H1 (cell line): Measurements from ENCODE around the gene SPOP. TPM values are rescaled to one million over a fixed set of nuclear protein-coding genes. Genes with fewer than 3 reads are reported as not detected.

ENCODE experiments used
- CTCF ChIA-PET: fragments of 300-600 bp; sonication (Branson Sonifier 250); formaldehyde crosslinking; loops from one replicate; lab custom pipeline; 2021; ENCODE audit not compliant: partially characterized antibody; lab: Charles Lee
- POLR2A ChIA-PET: fragments of 300-600 bp; sonication (Branson Sonifier 250); formaldehyde crosslinking; loops from one replicate; lab custom pipeline; 2021; ENCODE audit warnings: inconsistent platforms; ENCODE audit not compliant: partially characterized antibody; lab: Charles Lee
- DNase-seq, 2 experiments: peaks; one replicate each; pipeline versions ENCODE4 v3.0.0 to v3.0.0-alpha.2; 2010 to 2022; ENCODE audit warnings: low spot score in 2 of 2, low read depth in 1 of 2, mixed read lengths in 1 of 2
- FAIRE-seq: peaks from 2 replicates; lab custom pipeline; 2011; peaks lifted over from hg19 to GRCh38; lab: Jason Lieb, UNC
- H2AFZ ChIP-seq: 2 replicates; pipeline ENCODE4 v1.8.1; 2012; ENCODE audit warnings: low read length, inconsistent platforms
- H2AK5ac ChIP-seq: 2 replicates; pipeline ENCODE4 v1.6.1; 2013; ENCODE audit warnings: low read depth, low read length
- H2BK120ac ChIP-seq: replicated peaks from 2 replicates; pipeline ENCODE3; 2013; ENCODE audit warnings: low read depth, low read length, inconsistent platforms
- H2BK12ac ChIP-seq: 2 replicates; pipeline ENCODE4 v1.6.1; 2013; ENCODE audit warnings: low read depth, low read length
- H2BK15ac ChIP-seq: 2 replicates; pipeline ENCODE4 v1.6.1; 2013; ENCODE audit warnings: low read length
- H2BK20ac ChIP-seq: 2 replicates; pipeline ENCODE4 v1.6.1; 2013; ENCODE audit warnings: low read length
- H2BK5ac ChIP-seq: 2 replicates; pipeline ENCODE4 v1.6.1; 2013; ENCODE audit warnings: low read depth, low read length
- H3K14ac ChIP-seq: 2 replicates; pipeline ENCODE4 v1.6.1; 2013; ENCODE audit warnings: inconsistent platforms; ENCODE audit not compliant: insufficient read length
- H3K18ac ChIP-seq: 2 replicates; pipeline ENCODE4 v1.6.1; 2013; ENCODE audit warnings: low read length; ENCODE audit errors: extremely low read depth
- H3K23ac ChIP-seq: 2 replicates; pipeline ENCODE4 v1.6.1; 2013; ENCODE audit warnings: inconsistent platforms; ENCODE audit not compliant: insufficient read length
- H3K23me2 ChIP-seq: 2 replicates; pipeline ENCODE4 v1.6.1; 2013; ENCODE audit warnings: low read depth, low read length
- H3K27ac ChIP-seq: 2 replicates; pipeline ENCODE4 v1.6.1; 2011; ENCODE audit warnings: low read depth, low read length, inconsistent platforms
- H3K27me3 ChIP-seq, 4 experiments: replicated peaks in 1 of 4; 1 replicate in 1 of 4; 2 replicates in 3 of 4; pipeline versions ENCODE4 v1.6.1 to v1.8.1; 2011 to 2013; ENCODE audit warnings: low read length in 3 of 4, mild to moderate bottlenecking in 3 of 4, inconsistent platforms in 2 of 4, mixed read lengths in 2 of 4, moderate library complexity in 1 of 4; ENCODE audit not compliant: control insufficient read depth in 3 of 4, insufficient read depth in 3 of 4; ENCODE audit errors: extremely low read depth in 1 of 4
- H3K36me3 ChIP-seq, 4 experiments: 2 replicates each; pipeline versions ENCODE4 v1.6.1 to v1.8.1; 2011 to 2013; ENCODE audit warnings: mild to moderate bottlenecking in 4 of 4, low read length in 3 of 4, moderate library complexity in 2 of 4, control low read depth in 1 of 4, inconsistent platforms in 1 of 4; ENCODE audit not compliant: insufficient read depth in 4 of 4, control insufficient read depth in 2 of 4
- H3K4ac ChIP-seq: replicated peaks from 2 replicates; pipeline ENCODE3; 2013; ENCODE audit warnings: low read length, low read depth, mixed read lengths, inconsistent platforms; ENCODE audit not compliant: insufficient read length
- H3K4me1 ChIP-seq, 4 experiments: replicated peaks in 1 of 4; 1 replicate in 1 of 4; 2 replicates in 3 of 4; pipeline versions ENCODE4 v1.6.1 to v1.8.1; 2011 to 2013; ENCODE audit warnings: low read length in 3 of 4, inconsistent platforms in 2 of 4, mixed read lengths in 1 of 4; ENCODE audit not compliant: insufficient read depth in 4 of 4, control insufficient read depth in 3 of 4
- H3K4me2 ChIP-seq, 2 experiments: 2 replicates each; pipeline versions ENCODE4 v1.6.1 to v1.8.1; 2011 to 2013; ENCODE audit warnings: low read depth in 2 of 2, low read length in 2 of 2, control low read depth in 1 of 2, inconsistent platforms in 1 of 2, mild to moderate bottlenecking in 1 of 2; ENCODE audit not compliant: insufficient read depth in 1 of 2
- H3K4me3 ChIP-seq, 4 experiments: fragments of 200-600, 300-600 bp in 1 of 4; sonication (generic), shearing (Covaris generic), sonication (Bioruptor Twin) in 1 of 4; 2 replicates each; pipeline versions ENCODE4 v1.5.1 to v1.8.1; 2011 to 2016; ENCODE audit warnings: low read length in 4 of 4, low read depth in 3 of 4, control low read depth in 2 of 4, inconsistent platforms in 2 of 4, mild to moderate bottlenecking in 2 of 4, mixed read lengths in 1 of 4, moderate library complexity in 1 of 4; ENCODE audit not compliant: insufficient read depth in 2 of 4; ENCODE audit errors: extremely low read depth in 1 of 4
- H3K56ac ChIP-seq: replicated peaks from 2 replicates; pipeline ENCODE3; 2013; ENCODE audit warnings: low read depth, mild to moderate bottlenecking, mixed read lengths, low read length, inconsistent platforms; ENCODE audit not compliant: insufficient read length
- H3K79me1 ChIP-seq: 2 replicates; pipeline ENCODE4 v1.6.1; 2013; ENCODE audit warnings: low read depth, low read length, control low read depth
- H3K79me2 ChIP-seq, 2 experiments: 2 replicates each; pipeline versions ENCODE4 v1.6.1 to v1.8.1; 2012 to 2013; ENCODE audit warnings: low read length in 2 of 2, mild to moderate bottlenecking in 2 of 2, inconsistent platforms in 1 of 2; ENCODE audit not compliant: insufficient read depth in 2 of 2, control insufficient read depth in 1 of 2
- H3K9ac ChIP-seq, 4 experiments: replicated peaks in 1 of 4; 1 replicate in 1 of 4; 2 replicates in 3 of 4; pipeline versions ENCODE4 v1.6.1 to v1.8.1; 2011 to 2013; ENCODE audit warnings: low read depth in 3 of 4, low read length in 3 of 4, control low read depth in 2 of 4, mild to moderate bottlenecking in 2 of 4, moderate library complexity in 2 of 4, inconsistent platforms in 1 of 4; ENCODE audit errors: extremely low read depth in 1 of 4
- H3K9me3 ChIP-seq, 2 experiments: 2 replicates each; pipeline versions ENCODE4 v1.6.1 to v1.8.1; 2012 to 2013; ENCODE audit warnings: mild to moderate bottlenecking in 2 of 2, moderate library complexity in 2 of 2, control low read depth in 1 of 2, inconsistent platforms in 1 of 2, low read depth in 1 of 2, low read length in 1 of 2, mixed read lengths in 1 of 2; ENCODE audit not compliant: insufficient read depth in 2 of 2
- H4K20me1 ChIP-seq, 2 experiments: replicated peaks in 1 of 2; 2 replicates each; pipeline versions ENCODE3 to v1.8.1; 2011 to 2013; ENCODE audit warnings: inconsistent platforms in 2 of 2, low read length in 2 of 2, mild to moderate bottlenecking in 1 of 2; ENCODE audit not compliant: insufficient read depth in 2 of 2, control insufficient read depth in 1 of 2
- H4K5ac ChIP-seq: 2 replicates; pipeline ENCODE4 v1.6.1; 2013; ENCODE audit warnings: low read length, low read depth, mixed read lengths, inconsistent platforms; ENCODE audit not compliant: insufficient read length
- H4K8ac ChIP-seq: 2 replicates; pipeline ENCODE4 v1.8.0; 2013; ENCODE audit warnings: mild to moderate bottlenecking, moderate library complexity, low read length, inconsistent platforms; ENCODE audit not compliant: insufficient read depth; ENCODE audit errors: extremely low read depth
- H4K91ac ChIP-seq: replicated peaks from 2 replicates; pipeline ENCODE3; 2013; ENCODE audit warnings: low read length, mixed read lengths, inconsistent platforms; ENCODE audit not compliant: insufficient read length
- ASH2L ChIP-seq: fragments of 200-600, 300-600 bp; sonication (generic); IDR thresholded peaks from one replicate; pipeline ENCODE4 v1.7.1; 2017; ENCODE audit warnings: low read length
- BRCA1 ChIP-seq: IDR thresholded peaks from 2 replicates; pipeline ENCODE4 v1.6.1; 2012; ENCODE audit warnings: low read depth, low read length, improper control_type of control experiment
- EGR1 ChIP-seq: IDR thresholded peaks from 2 replicates; pipeline ENCODE4 v1.6.1; 2011; ENCODE audit warnings: low read depth, low read length, borderline replicate concordance
- EZH2 ChIP-seq: fragments of 200-600 bp; sonication (generic); IDR thresholded peaks from 2 replicates; pipeline ENCODE4 v1.7.1; 2012; ENCODE audit warnings: low read depth, mild to moderate bottlenecking, moderate library complexity, low read length, inconsistent platforms; ENCODE audit not compliant: severe bottlenecking
- GTF2F1 ChIP-seq: IDR thresholded peaks from 2 replicates; pipeline ENCODE4 v1.6.1; 2012; ENCODE audit warnings: low read depth, low read length, improper control_type of control experiment, borderline replicate concordance
- HDAC2 ChIP-seq, 2 experiments: fragments of 300-600 bp in 1 of 2; sonication (generic) in 1 of 2; IDR thresholded peaks; 2 replicates each; pipeline ENCODE4 v1.6.1; 2011 to 2012; ENCODE audit warnings: low read depth in 2 of 2, low read length in 2 of 2, mild to moderate bottlenecking in 2 of 2, moderate library complexity in 2 of 2, borderline replicate concordance in 1 of 2, inconsistent platforms in 1 of 2
- HDAC6 ChIP-seq: IDR thresholded peaks from one replicate; pipeline ENCODE4 v1.7.1; 2012; ENCODE audit warnings: low read depth, mild to moderate bottlenecking, inconsistent platforms, low read length, moderate library complexity
- KDM1A ChIP-seq: fragments of 200-600, 300-600 bp; sonication (generic); IDR thresholded peaks from 2 replicates; pipeline ENCODE4 v1.7.1; 2016; ENCODE audit warnings: mild to moderate bottlenecking, low read length, borderline replicate concordance
- MAX ChIP-seq: IDR thresholded peaks from 2 replicates; pipeline ENCODE4 v1.6.1; 2012; ENCODE audit warnings: inconsistent platforms
- RBBP5 ChIP-seq: IDR thresholded peaks from 2 replicates; pipeline ENCODE4 v1.7.1; 2012; ENCODE audit warnings: low read depth, mild to moderate bottlenecking, inconsistent platforms, low read length, moderate library complexity, borderline replicate concordance
- SAP30 ChIP-seq: fragments of 300-600 bp; sonication (generic); IDR thresholded peaks from 2 replicates; pipeline ENCODE4 v1.7.1; 2012; ENCODE audit warnings: low read length, moderate library complexity, mild to moderate bottlenecking, inconsistent platforms; ENCODE audit not compliant: insufficient read depth, insufficient replicate concordance
- SP1 ChIP-seq: IDR thresholded peaks from 2 replicates; pipeline ENCODE4 v1.6.1; 2011; ENCODE audit warnings: low read depth, low read length
- SP2 ChIP-seq: IDR thresholded peaks from 2 replicates; pipeline ENCODE4 v1.6.1; 2012; ENCODE audit warnings: mild to moderate bottlenecking, low read length, inconsistent platforms
- TBP ChIP-seq: IDR thresholded peaks from 2 replicates; pipeline ENCODE4 v1.6.1; 2011; ENCODE audit warnings: low read depth, low read length, improper control_type of control experiment
- WGBS, 2 experiments: shearing (Covaris generic) in 1 of 2; methylation state at CpG; one replicate each; pipeline versions ENCODE4 v1.1.6 to v1.1.7; 2013 to 2015; ENCODE audit warnings: low lambda C conversion rate in 2 of 2, mixed read lengths in 2 of 2, inconsistent platforms in 1 of 2, low coverage in 1 of 2, missing lambda C conversion rate in 1 of 2; ENCODE audit not compliant: insufficient replicate concordance in 2 of 2, insufficient coverage in 1 of 2, insufficient read length in 1 of 2; ENCODE audit errors: extremely low coverage in 1 of 2, missing lambda C conversion rate in 1 of 2; 5-methylcytosine and 5-hydroxymethylcytosine counted together
- polyA plus RNA-seq, 7 experiments: library from polyadenylated mRNA; depleted of rRNA in 3 of 7; stranded (reverse) in 5 of 7; unstranded in 2 of 7; fragments of >200 nt in 5 of 7; fragments of 200-250 nt in 2 of 7; gene quantifications; 1 replicate in 5 of 7; 2 replicates in 1 of 7; 4 replicates in 1 of 7; pipeline versions ENCODE4 v1.2.1 to v1.2.3, GENCODE V29; 2011 to 2013; ENCODE audit warnings: missing spikeins in 2 of 7, mixed read lengths in 2 of 7
- total RNA-seq: library from RNA; stranded (reverse); fragmentation: NEBNext Ultra II Directional; extraction: Animal tissue kit (Norgen Biotek cat#: 25700); gene quantifications from 2 replicates; pipeline ENCODE4 v1.2.1, GENCODE V29; 2021

Gene SPOP
- total and polyA plus RNA-seq, 2 of the 8 experiments (the other 6 are each of a cell fraction or from before 2014, with no cell fraction given) = 13.3 to 25.6 TPM

- Histone ChIP-seq H3K27me3 (peaks cover 0 to 5% (median 2%) of the 10 kb centered on the region in 4 experiments; a peak in 4 of 7 replicates), H3K23ac (no peak overlapping the region), H3K36me3 (no peaks in the 10 kb centered on the region), H3K23me2 (no peaks in the 10 kb centered on the region; the same call in 1 of the 2 replicates), H3K14ac (no peak overlapping the region), H3K4me3 (no peak overlapping the region), H3K79me1 (no peaks in the 10 kb centered on the region), H3K18ac (no peak overlapping the region), H2BK12ac (no peak overlapping the region), H2AK5ac (no peak overlapping the region), H3K4me1 (peaks cover 0 to 9% (median 2%) of the 10 kb centered on the region in 4 experiments; a peak in 3 of 7 replicates), H3K9me3 (no peaks in the 10 kb centered on the region), H3K4ac (no peak overlapping the region), H3K56ac (no peak overlapping the region), H3K27ac (no peak overlapping the region), H2BK20ac (no peak overlapping the region), H2BK120ac (no peak overlapping the region), H2BK15ac (no peak overlapping the region), H4K8ac (no peak overlapping the region), H3K9ac (no peak overlapping the region), H2AFZ (no peak overlapping the region), H2BK5ac (no peak overlapping the region), H4K91ac (no peak overlapping the region), H3K79me2 (no peaks in the 10 kb centered on the region), H4K20me1 (no peaks in the 10 kb centered on the region), H4K5ac (no peak overlapping the region), H3K4me2 (no peak overlapping the region; a peak in 1 of 4 replicates)
- POLR2A ChIA-PET = interaction anchor here (1.0 to 1.2 kb wide), 2 partner anchors 141 to 197 kb away, joined by 3 read pairs; partner anchors contain the start of genes FAM117A and SLC35B1
- FAIRE-seq (no peak), DNase-seq (no peak)
- CTCF ChIA-PET = interaction anchor here (0.7 to 10.3 kb wide), 39 partner anchors 7 to 888 kb away, joined by 3 to 310 read pairs (median 4); partner anchors contain the start of genes NXPH3 and SLC35B1
- WGBS, 2 experiments = 82% methylated on average over 9 of the region's 9 CpGs; no CpG with 5 or more reads in 1 of the 2 experiments
- TF ChIP-seq HDAC2 (IDR thresholded peaks at IDR 0.05; ENCODE audit: borderline replicate concordance in 1 of 2, low read depth in 2 of 2, low read length in 2 of 2) = no peak
- TF ChIP-seq GTF2F1 = no peak
- no peak for TF ChIP-seq BRCA1
- no peak for TF ChIP-seq ASH2L
- TF ChIP-seq TBP = no peak
- TF ChIP-seq SP2 = no peak
- no peak for TF ChIP-seq RBBP5
- no peak for TF ChIP-seq EZH2
- no peak for TF ChIP-seq MAX
- no peak for TF ChIP-seq KDM1A
- TF ChIP-seq SP1 = no peak
- TF ChIP-seq SAP30 = no peak
- TF ChIP-seq EGR1 = no peak
- TF ChIP-seq HDAC6 = no peak
Measured at GRCh38 chr17:49567104-49567521, 110.8 kb downstream of the SPOP start.
